WTC11 (cell line): ENCODE data around the gene CEP104. TPM values are rescaled to one million over a fixed set of nuclear protein-coding genes. Genes with fewer than 3 reads are reported as not detected.

Source experiments
- ATAC-seq: fragments of 200-7000 bp; cut with Tn5 transposase; 2 replicates; pipeline ENCODE4 v1.10.0; 2021; ENCODE audit warnings: mild to moderate bottlenecking, moderate library complexity
- CTCF ChIA-PET: fragments of 300-600 bp; sonication (Branson Sonifier 250); formaldehyde crosslinking; loops from one replicate; lab custom pipeline; 2021; ENCODE audit warnings: antibody characterized with exemption; lab: Charles Lee
- POLR2A ChIA-PET: fragments of 350-600 bp; sonication (Branson Sonifier 250); formaldehyde crosslinking; loops from one replicate; lab custom pipeline; 2021; ENCODE audit warnings: antibody characterized with exemption; lab: Charles Lee
- DNase-seq: peaks from one replicate; pipeline ENCODE4 v3.0.0; 2021; ENCODE audit warnings: low spot score
- H3K27ac Mint-ChIP-seq: 2 replicates; pipeline ENCODE4 v1.8.0; 2021; ENCODE audit warnings: mixed read lengths
- H3K27me3 Mint-ChIP-seq: 2 replicates; pipeline ENCODE4 v1.8.0; 2021; ENCODE audit warnings: low read depth, mild to moderate bottlenecking, moderate library complexity, mixed read lengths
- H3K36me3 Mint-ChIP-seq: 2 replicates; pipeline ENCODE4 v1.8.0; 2021; ENCODE audit warnings: mixed read lengths
- H3K4me1 Mint-ChIP-seq: 2 replicates; pipeline ENCODE4 v1.8.0; 2022; ENCODE audit warnings: mixed read lengths
- H3K4me3 Mint-ChIP-seq: 2 replicates; pipeline ENCODE4 v1.8.0; 2021; ENCODE audit warnings: mild to moderate bottlenecking, moderate library complexity, mixed read lengths
- H3K9me3 Mint-ChIP-seq: 2 replicates; pipeline ENCODE4 v1.8.0; 2021; ENCODE audit warnings: mixed read lengths
- ESRRA ChIP-seq: sonication (generic); formaldehyde crosslinking; IDR thresholded peaks from 2 replicates; pipeline ENCODE4 v1.8.1; 2022; ENCODE audit warnings: mild to moderate bottlenecking, missing genetic modification reagents, borderline replicate concordance
- FOXJ3 ChIP-seq: sonication (generic); formaldehyde crosslinking; IDR thresholded peaks from 2 replicates; pipeline ENCODE4 v1.9.0; 2021; ENCODE audit warnings: missing genetic modification reagents, mild to moderate bottlenecking, borderline replicate concordance
- NFYB ChIP-seq: sonication (generic); formaldehyde crosslinking; conservative IDR thresholded peaks from 2 replicates; pipeline ENCODE4 v1.8.0; 2022; ENCODE audit warnings: low read depth, missing genetic modification reagents
- NR2C2 ChIP-seq: sonication (generic); formaldehyde crosslinking; IDR thresholded peaks from 2 replicates; pipeline ENCODE4 v1.8.0; 2022; ENCODE audit warnings: mild to moderate bottlenecking, missing genetic modification reagents
- NR3C1 ChIP-seq: sonication (generic); formaldehyde crosslinking; conservative IDR thresholded peaks from 2 replicates; pipeline ENCODE4 v1.8.1; 2023; ENCODE audit warnings: low read depth, mild to moderate bottlenecking, missing genetic modification reagents
- PRRX2 ChIP-seq: fragments of 250-450 bp; sonication (Bioruptor Pico); IDR thresholded peaks from 2 replicates; pipeline ENCODE4 v1.8.0; 2021; ENCODE audit warnings: mild to moderate bottlenecking
- RELA ChIP-seq: sonication (generic); formaldehyde crosslinking; IDR thresholded peaks from 2 replicates; pipeline ENCODE4 v1.8.1; 2022; ENCODE audit warnings: missing genetic modification reagents, mild to moderate bottlenecking, borderline replicate concordance
- RORB ChIP-seq: fragments of 250-450 bp; sonication (Bioruptor Pico); IDR thresholded peaks from 2 replicates; pipeline ENCODE4 v1.9.0; 2021; ENCODE audit warnings: mild to moderate bottlenecking
- TEAD1 ChIP-seq: sonication (generic); formaldehyde crosslinking; IDR thresholded peaks from 2 replicates; pipeline ENCODE4 v1.8.0; 2022; ENCODE audit warnings: mild to moderate bottlenecking, missing genetic modification reagents
- TEAD4 ChIP-seq: sonication (generic); formaldehyde crosslinking; IDR thresholded peaks from 2 replicates; pipeline ENCODE4 v1.8.0; 2022; ENCODE audit warnings: mild to moderate bottlenecking, missing genetic modification reagents
- ZNF232 ChIP-seq: sonication (generic); formaldehyde crosslinking; IDR thresholded peaks from 2 replicates; pipeline ENCODE4 v1.8.0; 2022; ENCODE audit warnings: mild to moderate bottlenecking, missing genetic modification reagents
- ZNF416 ChIP-seq: fragments of 250-450 bp; sonication (Bioruptor Pico); IDR thresholded peaks from 2 replicates; pipeline ENCODE4 v1.9.0; 2021; ENCODE audit warnings: mild to moderate bottlenecking, inconsistent platforms
- total RNA-seq: library from RNA; stranded (reverse); gene quantifications from 3 replicates; pipeline ENCODE4 v1.2.3, GENCODE V29; 2021
- TF ChIP-seq, protein P1 (sequence below): sonication (generic); formaldehyde crosslinking; IDR thresholded peaks from 2 replicates; pipeline ENCODE4 v1.8.0; 2023; ENCODE audit warnings: missing genetic modification reagents
- TF ChIP-seq, protein P2 (sequence below): sonication (generic); formaldehyde crosslinking; IDR thresholded peaks from 2 replicates; pipeline ENCODE4 v1.8.0; 2022; ENCODE audit warnings: mild to moderate bottlenecking, missing genetic modification reagents
- TF ChIP-seq, protein P3 (sequence below): sonication (generic); formaldehyde crosslinking; IDR thresholded peaks from 2 replicates; pipeline ENCODE4 v1.8.1; 2022; ENCODE audit warnings: mild to moderate bottlenecking, missing genetic modification reagents, moderate library complexity, borderline replicate concordance
- TF ChIP-seq, protein P4 (sequence below): sonication (generic); formaldehyde crosslinking; IDR thresholded peaks from 2 replicates; pipeline ENCODE4 v1.8.1; 2022; ENCODE audit warnings: missing genetic modification reagents, borderline replicate concordance
- TF ChIP-seq, protein P5 (sequence below): sonication (generic); formaldehyde crosslinking; IDR thresholded peaks from 2 replicates; pipeline ENCODE4 v1.8.1; 2022; ENCODE audit warnings: mild to moderate bottlenecking, moderate library complexity, missing genetic modification reagents
- TF ChIP-seq, protein P6 (sequence below): sonication (generic); formaldehyde crosslinking; IDR thresholded peaks from 2 replicates; pipeline ENCODE4 v1.8.1; 2023; ENCODE audit warnings: mild to moderate bottlenecking, moderate library complexity, missing genetic modification reagents
- TF ChIP-seq, protein P7 (sequence below): sonication (generic); formaldehyde crosslinking; conservative IDR thresholded peaks from 2 replicates; pipeline ENCODE4 v1.8.1; 2023; ENCODE audit warnings: mild to moderate bottlenecking, low read depth, missing genetic modification reagents, moderate library complexity
- TF ChIP-seq, protein P8 (sequence below): sonication (generic); formaldehyde crosslinking; IDR thresholded peaks from 2 replicates; pipeline ENCODE4 v1.8.0; 2022; ENCODE audit warnings: mild to moderate bottlenecking, missing genetic modification reagents

CEP104 gene
- total RNA-seq, 1 experiment from 2014 or later = 38.0 TPM

DNA sequence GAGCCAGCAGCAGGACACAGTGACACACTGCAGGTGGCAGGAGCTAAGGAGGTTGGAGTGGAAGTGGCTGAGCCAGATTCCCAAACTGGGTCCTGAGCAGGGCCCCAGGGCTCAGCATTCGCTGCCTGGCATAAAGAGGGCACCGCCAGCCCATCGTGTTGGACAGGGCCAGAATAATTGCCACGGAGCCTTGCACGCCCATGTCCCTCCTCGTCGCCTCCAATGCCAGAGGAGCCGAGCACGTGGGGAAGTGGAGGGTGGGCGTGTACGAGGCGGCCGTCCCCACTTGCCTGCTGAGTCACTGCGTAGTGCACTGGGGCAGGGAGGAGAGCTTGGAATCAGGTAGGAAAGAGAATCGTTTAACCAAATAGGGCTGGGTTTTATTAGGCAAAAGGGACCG is 34.6 kb downstream of the CEP104 start:
- H3K27me3 Mint-ChIP-seq = no peaks in the 10 kb centered on the region
- ATAC-seq = no peak
- no peak overlapping the region for H3K4me3 Mint-ChIP-seq
- no peak for DNase-seq
- no peaks in the 10 kb centered on the region for H3K4me1 Mint-ChIP-seq
- H3K27ac Mint-ChIP-seq = no peak overlapping the region
- TF ChIP-seq, protein P1, sequence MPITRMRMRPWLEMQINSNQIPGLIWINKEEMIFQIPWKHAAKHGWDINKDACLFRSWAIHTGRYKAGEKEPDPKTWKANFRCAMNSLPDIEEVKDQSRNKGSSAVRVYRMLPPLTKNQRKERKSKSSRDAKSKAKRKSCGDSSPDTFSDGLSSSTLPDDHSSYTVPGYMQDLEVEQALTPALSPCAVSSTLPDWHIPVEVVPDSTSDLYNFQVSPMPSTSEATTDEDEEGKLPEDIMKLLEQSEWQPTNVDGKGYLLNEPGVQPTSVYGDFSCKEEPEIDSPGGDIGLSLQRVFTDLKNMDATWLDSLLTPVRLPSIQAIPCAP (CRISPR knock-in tag) = no peak
- TF ChIP-seq ESRRA (CRISPR knock-in tag) = no peak
- TF ChIP-seq, protein P2, sequence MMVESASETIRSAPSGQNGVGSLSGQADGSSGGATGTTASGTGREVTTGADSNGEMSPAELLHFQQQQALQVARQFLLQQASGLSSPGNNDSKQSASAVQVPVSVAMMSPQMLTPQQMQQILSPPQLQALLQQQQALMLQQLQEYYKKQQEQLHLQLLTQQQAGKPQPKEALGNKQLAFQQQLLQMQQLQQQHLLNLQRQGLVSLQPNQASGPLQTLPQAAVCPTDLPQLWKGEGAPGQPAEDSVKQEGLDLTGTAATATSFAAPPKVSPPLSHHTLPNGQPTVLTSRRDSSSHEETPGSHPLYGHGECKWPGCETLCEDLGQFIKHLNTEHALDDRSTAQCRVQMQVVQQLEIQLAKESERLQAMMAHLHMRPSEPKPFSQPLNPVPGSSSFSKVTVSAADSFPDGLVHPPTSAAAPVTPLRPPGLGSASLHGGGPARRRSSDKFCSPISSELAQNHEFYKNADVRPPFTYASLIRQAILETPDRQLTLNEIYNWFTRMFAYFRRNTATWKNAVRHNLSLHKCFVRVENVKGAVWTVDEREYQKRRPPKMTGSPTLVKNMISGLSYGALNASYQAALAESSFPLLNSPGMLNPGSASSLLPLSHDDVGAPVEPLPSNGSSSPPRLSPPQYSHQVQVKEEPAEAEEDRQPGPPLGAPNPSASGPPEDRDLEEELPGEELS (CRISPR knock-in tag) = no peak
- TF ChIP-seq FOXJ3 (CRISPR knock-in tag) = no peak
- TF ChIP-seq, protein P3, sequence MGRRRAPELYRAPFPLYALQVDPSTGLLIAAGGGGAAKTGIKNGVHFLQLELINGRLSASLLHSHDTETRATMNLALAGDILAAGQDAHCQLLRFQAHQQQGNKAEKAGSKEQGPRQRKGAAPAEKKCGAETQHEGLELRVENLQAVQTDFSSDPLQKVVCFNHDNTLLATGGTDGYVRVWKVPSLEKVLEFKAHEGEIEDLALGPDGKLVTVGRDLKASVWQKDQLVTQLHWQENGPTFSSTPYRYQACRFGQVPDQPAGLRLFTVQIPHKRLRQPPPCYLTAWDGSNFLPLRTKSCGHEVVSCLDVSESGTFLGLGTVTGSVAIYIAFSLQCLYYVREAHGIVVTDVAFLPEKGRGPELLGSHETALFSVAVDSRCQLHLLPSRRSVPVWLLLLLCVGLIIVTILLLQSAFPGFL (CRISPR knock-in tag) = no peak
- TF ChIP-seq, protein P4, sequence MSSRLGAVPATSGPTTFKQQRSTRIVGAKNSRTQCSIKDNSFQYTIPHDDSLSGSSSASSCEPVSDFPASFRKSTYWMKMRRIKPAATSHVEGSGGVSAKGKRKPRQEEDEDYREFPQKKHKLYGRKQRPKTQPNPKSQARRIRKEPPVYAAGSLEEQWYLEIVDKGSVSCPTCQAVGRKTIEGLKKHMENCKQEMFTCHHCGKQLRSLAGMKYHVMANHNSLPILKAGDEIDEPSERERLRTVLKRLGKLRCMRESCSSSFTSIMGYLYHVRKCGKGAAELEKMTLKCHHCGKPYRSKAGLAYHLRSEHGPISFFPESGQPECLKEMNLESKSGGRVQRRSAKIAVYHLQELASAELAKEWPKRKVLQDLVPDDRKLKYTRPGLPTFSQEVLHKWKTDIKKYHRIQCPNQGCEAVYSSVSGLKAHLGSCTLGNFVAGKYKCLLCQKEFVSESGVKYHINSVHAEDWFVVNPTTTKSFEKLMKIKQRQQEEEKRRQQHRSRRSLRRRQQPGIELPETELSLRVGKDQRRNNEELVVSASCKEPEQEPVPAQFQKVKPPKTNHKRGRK (CRISPR knock-in tag) = no peak
- TF ChIP-seq PRRX2 (CRISPR knock-in tag) = no peak
- TF ChIP-seq ZNF416 (CRISPR knock-in tag) = no peak
- TF ChIP-seq, protein P5, sequence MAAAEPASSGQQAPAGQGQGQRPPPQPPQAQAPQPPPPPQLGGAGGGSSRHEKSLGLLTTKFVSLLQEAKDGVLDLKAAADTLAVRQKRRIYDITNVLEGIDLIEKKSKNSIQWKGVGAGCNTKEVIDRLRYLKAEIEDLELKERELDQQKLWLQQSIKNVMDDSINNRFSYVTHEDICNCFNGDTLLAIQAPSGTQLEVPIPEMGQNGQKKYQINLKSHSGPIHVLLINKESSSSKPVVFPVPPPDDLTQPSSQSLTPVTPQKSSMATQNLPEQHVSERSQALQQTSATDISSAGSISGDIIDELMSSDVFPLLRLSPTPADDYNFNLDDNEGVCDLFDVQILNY (CRISPR knock-in tag) = no peak
- TF ChIP-seq, protein P6, sequence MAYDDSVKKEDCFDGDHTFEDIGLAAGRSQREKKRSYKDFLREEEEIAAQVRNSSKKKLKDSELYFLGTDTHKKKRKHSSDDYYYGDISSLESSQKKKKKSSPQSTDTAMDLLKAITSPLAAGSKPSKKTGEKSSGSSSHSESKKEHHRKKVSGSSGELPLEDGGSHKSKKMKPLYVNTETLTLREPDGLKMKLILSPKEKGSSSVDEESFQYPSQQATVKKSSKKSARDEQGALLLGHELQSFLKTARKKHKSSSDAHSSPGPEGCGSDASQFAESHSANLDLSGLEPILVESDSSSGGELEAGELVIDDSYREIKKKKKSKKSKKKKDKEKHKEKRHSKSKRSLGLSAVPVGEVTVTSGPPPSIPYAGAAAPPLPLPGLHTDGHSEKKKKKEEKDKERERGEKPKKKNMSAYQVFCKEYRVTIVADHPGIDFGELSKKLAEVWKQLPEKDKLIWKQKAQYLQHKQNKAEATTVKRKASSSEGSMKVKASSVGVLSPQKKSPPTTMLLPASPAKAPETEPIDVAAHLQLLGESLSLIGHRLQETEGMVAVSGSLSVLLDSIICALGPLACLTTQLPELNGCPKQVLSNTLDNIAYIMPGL (CRISPR knock-in tag) = no peak
- TF ChIP-seq ZNF232 = no peak
- TF ChIP-seq TEAD1 = no peak
- no peak for TF ChIP-seq NFYB (CRISPR knock-in tag)
- no peak for TF ChIP-seq RORB (CRISPR knock-in tag)
- TF ChIP-seq, protein P7, sequence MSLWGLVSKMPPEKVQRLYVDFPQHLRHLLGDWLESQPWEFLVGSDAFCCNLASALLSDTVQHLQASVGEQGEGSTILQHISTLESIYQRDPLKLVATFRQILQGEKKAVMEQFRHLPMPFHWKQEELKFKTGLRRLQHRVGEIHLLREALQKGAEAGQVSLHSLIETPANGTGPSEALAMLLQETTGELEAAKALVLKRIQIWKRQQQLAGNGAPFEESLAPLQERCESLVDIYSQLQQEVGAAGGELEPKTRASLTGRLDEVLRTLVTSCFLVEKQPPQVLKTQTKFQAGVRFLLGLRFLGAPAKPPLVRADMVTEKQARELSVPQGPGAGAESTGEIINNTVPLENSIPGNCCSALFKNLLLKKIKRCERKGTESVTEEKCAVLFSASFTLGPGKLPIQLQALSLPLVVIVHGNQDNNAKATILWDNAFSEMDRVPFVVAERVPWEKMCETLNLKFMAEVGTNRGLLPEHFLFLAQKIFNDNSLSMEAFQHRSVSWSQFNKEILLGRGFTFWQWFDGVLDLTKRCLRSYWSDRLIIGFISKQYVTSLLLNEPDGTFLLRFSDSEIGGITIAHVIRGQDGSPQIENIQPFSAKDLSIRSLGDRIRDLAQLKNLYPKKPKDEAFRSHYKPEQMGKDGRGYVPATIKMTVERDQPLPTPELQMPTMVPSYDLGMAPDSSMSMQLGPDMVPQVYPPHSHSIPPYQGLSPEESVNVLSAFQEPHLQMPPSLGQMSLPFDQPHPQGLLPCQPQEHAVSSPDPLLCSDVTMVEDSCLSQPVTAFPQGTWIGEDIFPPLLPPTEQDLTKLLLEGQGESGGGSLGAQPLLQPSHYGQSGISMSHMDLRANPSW (CRISPR knock-in tag) = no peak
- TF ChIP-seq NR2C2 (CRISPR knock-in tag) = no peak
- no peak for TF ChIP-seq RELA
- TF ChIP-seq NR3C1 (CRISPR knock-in tag) = no peak
- TF ChIP-seq TEAD4 (CRISPR knock-in tag) = no peak
- TF ChIP-seq, protein P8, sequence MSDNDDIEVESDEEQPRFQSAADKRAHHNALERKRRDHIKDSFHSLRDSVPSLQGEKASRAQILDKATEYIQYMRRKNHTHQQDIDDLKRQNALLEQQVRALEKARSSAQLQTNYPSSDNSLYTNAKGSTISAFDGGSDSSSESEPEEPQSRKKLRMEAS (CRISPR knock-in tag) = no peak
- H3K36me3 Mint-ChIP-seq = peaks cover 16% of the 10 kb centered on the region
- no peaks in the 10 kb centered on the region for H3K9me3 Mint-ChIP-seq
- POLR2A ChIA-PET = no interaction called here
- CTCF ChIA-PET = interaction anchor here (0.7 kb wide), 1 partner anchor 397 kb away, joined by 3 read pairs; no protein-coding TSS in a partner anchor
